Heart left ventricle (tissue), 16 donors: ENCODE data around the gene ADGRB3. TPM values are rescaled to one million over a fixed set of nuclear protein-coding genes. Genes with fewer than 3 reads are reported as not detected.

Source experiments
- ATAC-seq, 4 donors: fragments of 200-7000 bp; cut with Tn5 transposase; one replicate each; pipeline ENCODE4 v1.9.1; 2020 to 2022; ENCODE audit warnings: moderate library complexity in 4 of 4, mild to moderate bottlenecking in 3 of 4, moderate number of reproducible peaks in 1 of 4
- DNase-seq, 5 donors: peaks; one replicate each; pipeline ENCODE4 v3.0.0-alpha.2; 2020
- H3K27ac ChIP-seq, 12 donors: fragments of 200-600 bp; sonication (generic) in 4 of 12; one replicate each; pipeline versions ENCODE4 v1.5.0 to v1.8.0; 2016 to 2022; ENCODE audit warnings: mild to moderate bottlenecking in 2 of 12
- H3K27me3 ChIP-seq, 9 donors: fragments of 200-600 bp; sonication (generic) in 2 of 9; one replicate each; pipeline versions ENCODE4 v1.5.1 to v1.8.0; 2016 to 2022; ENCODE audit warnings: mild to moderate bottlenecking in 3 of 9
- H3K36me3 ChIP-seq, 9 donors: fragments of 200-600 bp; sonication (generic) in 2 of 9; one replicate each; pipeline versions ENCODE4 v1.5.0 to v1.8.0; 2018 to 2022; ENCODE audit warnings: mild to moderate bottlenecking in 2 of 9
- H3K4me1 ChIP-seq, 12 donors: fragments of 200-600 bp; sonication (generic) in 4 of 12; one replicate each; pipeline versions ENCODE4 v1.5.0 to v1.8.0; 2016 to 2022; ENCODE audit warnings: mild to moderate bottlenecking in 3 of 12
- H3K4me3 ChIP-seq, 12 donors: fragments of 200-600 bp; sonication (generic) in 4 of 12; one replicate each; pipeline versions ENCODE4 v1.5.0 to v1.8.0; 2017 to 2022; ENCODE audit warnings: mild to moderate bottlenecking in 9 of 12, moderate library complexity in 4 of 12
- H3K9me3 ChIP-seq, 12 donors: fragments of 200-600 bp; sonication (generic) in 4 of 12; one replicate each; pipeline versions ENCODE4 v1.5.0 to v1.8.0; 2016 to 2022; ENCODE audit warnings: mild to moderate bottlenecking in 1 of 12
- POLR2A ChIP-seq, 2 donors: fragments of 450-650 bp; IDR thresholded peaks; one replicate each; pipeline ENCODE4 v1.6.1; 2017; ENCODE audit warnings: antibody characterized with exemption in 2 of 2, mild to moderate bottlenecking in 2 of 2, moderate library complexity in 2 of 2
- WGBS, 4 donors: extraction: QIAGEN DNeasy Blood & Tissue Kit in 2 of 4; methylation state at CpG; one replicate each; pipeline versions ENCODE4 v1.1.5 to v1.1.7; 2013 to 2018; 5-methylcytosine and 5-hydroxymethylcytosine counted together
- intact Hi-C, 10 donors: fragments of 100-400 bp; cut with DNase I; formaldehyde crosslinking; loops; one replicate each; pipeline versions ENCODE4 v1.11.1 to v1.14.2; 2022
- polyA plus RNA-seq, 2 donors: library from polyadenylated mRNA; stranded (reverse); fragments of 200-250 nt; gene quantifications; one replicate each; pipeline ENCODE4 v1.2.3, GENCODE V29; 2013
- total RNA-seq, 9 donors: library from RNA; depleted of rRNA in 2 of 9; stranded (reverse); fragments of >200 nt in 2 of 9; fragmentation: NEBNext Ultra II Directional in 3 of 9; extraction: Animal tissue kit (Norgen Biotek cat#: 25700) in 3 of 9; gene quantifications; one replicate each; pipeline versions ENCODE4 v1.1.0 to v1.2.4, GENCODE V29; 2016 to 2023
- TF ChIP-seq, protein P1 (sequence below), 12 donors: fragments of 200-600 bp; sonication (generic) in 4 of 12; IDR thresholded peaks; one replicate each; pipeline versions ENCODE4 v1.5.0 to v1.8.0; 2018 to 2022; ENCODE audit warnings: antibody characterized with exemption in 12 of 12, mild to moderate bottlenecking in 5 of 12
- donor health status: ischemic (EF 13 %, LVEDD 7.1; RV severe dilation, severe dysfunction).
- donor health status: healthy with polysubstance abuse.
- donor health status: DM: no; HTN: yes; CAD: no.
- donor health status: DM: no; HTN: no; CAD: no.
- donor health status: ischemic (EF 25% LVEDD 6.9; RV normal size, moderate dysfunction).
- donor health status: ischemic (EF 25% LVEDD 5.7; RV mildly dilated, moderate dysfunction).
- donor health status: healthy.
- donor health status: DM: yes; HTN: yes; CAD: no.
- donor health status: ischemic (EF 35%, LVEDD 5.7; RV mildly dilated, moderate dysfunction).
- donor health status: nonischemic (EF 11% LVEDD 7.7; RV severe dilation, severe dysfunction).
- donor health status: DM: yes; HTN: yes; CAD: no.
- donor health status: PGD.
- donor health status: ischemic (EF 29% LVEDD 5.4; RV normal size, mild dysfunction).
- donor health status: nonischemic (EF 23%, LVEDD 6.1; RV moderate dilation, normal function).

The ADGRB3 gene
- total and polyA plus RNA-seq, 11 donors: 0.51 to 2.5 (median 1.1) TPM

DNA sequence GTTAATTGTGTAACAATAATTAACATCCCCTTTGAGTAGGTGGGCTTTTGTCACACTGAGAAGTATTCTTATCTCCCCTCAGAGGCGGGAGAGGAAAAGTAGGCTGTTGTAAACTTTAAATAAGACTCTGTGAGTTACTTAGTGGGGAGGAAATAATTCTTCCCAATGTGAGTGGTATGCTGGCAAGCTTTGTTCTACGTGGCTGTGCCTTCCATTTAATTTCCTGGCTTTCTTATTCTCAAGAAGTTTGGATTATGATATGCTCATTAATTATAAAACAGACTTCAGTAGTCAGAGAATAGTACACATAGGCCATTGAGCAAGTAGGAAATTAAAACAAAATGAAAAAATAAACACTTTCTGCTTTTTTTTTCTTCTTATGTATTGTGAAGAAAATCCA is 19.1 kb downstream of the ADGRB3 start:
- no peak for DNase-seq
- Histone ChIP-seq H3K27ac (peak overlapping the region in 2 of 12 donors; percentile 2 to 9), H3K4me3 (no peak overlapping the region), H3K27me3 (no peaks in the 10 kb centered on the region), H3K9me3 (no peaks in the 10 kb centered on the region), H3K36me3 (no peaks in the 10 kb centered on the region), H3K4me1 (peaks cover 0 to 14% (median 0%) of the 10 kb centered on the region in 12 donors)
- intact Hi-C loops: loop anchor here in 1 of 10 donors (10.0 kb wide), 1 partner anchor 61 kb away; no protein-coding TSS in a partner anchor
- 35 to 52% (median 47%) methylated on average over 2 of the region's 2 CpGs for WGBS, 4 donors
- TF ChIP-seq, protein P1, sequence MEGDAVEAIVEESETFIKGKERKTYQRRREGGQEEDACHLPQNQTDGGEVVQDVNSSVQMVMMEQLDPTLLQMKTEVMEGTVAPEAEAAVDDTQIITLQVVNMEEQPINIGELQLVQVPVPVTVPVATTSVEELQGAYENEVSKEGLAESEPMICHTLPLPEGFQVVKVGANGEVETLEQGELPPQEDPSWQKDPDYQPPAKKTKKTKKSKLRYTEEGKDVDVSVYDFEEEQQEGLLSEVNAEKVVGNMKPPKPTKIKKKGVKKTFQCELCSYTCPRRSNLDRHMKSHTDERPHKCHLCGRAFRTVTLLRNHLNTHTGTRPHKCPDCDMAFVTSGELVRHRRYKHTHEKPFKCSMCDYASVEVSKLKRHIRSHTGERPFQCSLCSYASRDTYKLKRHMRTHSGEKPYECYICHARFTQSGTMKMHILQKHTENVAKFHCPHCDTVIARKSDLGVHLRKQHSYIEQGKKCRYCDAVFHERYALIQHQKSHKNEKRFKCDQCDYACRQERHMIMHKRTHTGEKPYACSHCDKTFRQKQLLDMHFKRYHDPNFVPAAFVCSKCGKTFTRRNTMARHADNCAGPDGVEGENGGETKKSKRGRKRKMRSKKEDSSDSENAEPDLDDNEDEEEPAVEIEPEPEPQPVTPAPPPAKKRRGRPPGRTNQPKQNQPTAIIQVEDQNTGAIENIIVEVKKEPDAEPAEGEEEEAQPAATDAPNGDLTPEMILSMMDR (IDR thresholded peaks at IDR 0.05): no peak
- TF ChIP-seq POLR2A (IDR thresholded peaks at IDR 0.05): no peak
- ATAC-seq: no peak

DNA sequence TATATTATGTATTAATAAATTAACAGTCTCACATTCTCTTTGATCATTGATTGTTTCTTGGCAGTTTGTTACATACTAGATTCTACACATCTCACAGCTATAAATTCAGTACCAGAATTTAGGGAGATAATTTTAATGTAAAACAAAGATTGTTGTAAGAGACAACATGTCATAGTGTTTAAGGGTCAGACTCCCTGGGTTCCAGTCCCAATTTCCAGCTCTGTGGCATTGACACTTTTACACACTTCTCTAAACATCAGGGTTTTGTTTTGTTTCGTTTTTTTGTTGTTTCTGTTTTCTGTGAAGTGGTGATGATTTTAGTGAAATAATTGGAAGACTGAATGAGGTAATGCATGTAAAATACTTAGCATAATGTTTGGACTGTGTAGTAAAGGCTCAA is 19.9 kb downstream of the ADGRB3 start:
- intact Hi-C loops: loop anchor here in 1 of 10 donors (10.0 kb wide), 1 partner anchor 60 kb away; no protein-coding TSS in a partner anchor
- H3K9me3 ChIP-seq: no peaks in the 10 kb centered on the region
- H3K27ac ChIP-seq: no peak overlapping the region
- no peak for DNase-seq
- ATAC-seq: no peak
- H3K36me3 ChIP-seq: no peaks in the 10 kb centered on the region
- TF ChIP-seq, protein P1 (IDR thresholded peaks at IDR 0.05): no peak
- no peak for TF ChIP-seq POLR2A (IDR thresholded peaks at IDR 0.05)
- no peaks in the 10 kb centered on the region for H3K27me3 ChIP-seq
- peaks cover 0 to 14% (median 0%) of the 10 kb centered on the region in 12 donors for H3K4me1 ChIP-seq
- no peak overlapping the region for H3K4me3 ChIP-seq
- 48 to 77% (median 62%) methylated on average over 1 of the region's 1 CpG for WGBS, 4 donors

DNA sequence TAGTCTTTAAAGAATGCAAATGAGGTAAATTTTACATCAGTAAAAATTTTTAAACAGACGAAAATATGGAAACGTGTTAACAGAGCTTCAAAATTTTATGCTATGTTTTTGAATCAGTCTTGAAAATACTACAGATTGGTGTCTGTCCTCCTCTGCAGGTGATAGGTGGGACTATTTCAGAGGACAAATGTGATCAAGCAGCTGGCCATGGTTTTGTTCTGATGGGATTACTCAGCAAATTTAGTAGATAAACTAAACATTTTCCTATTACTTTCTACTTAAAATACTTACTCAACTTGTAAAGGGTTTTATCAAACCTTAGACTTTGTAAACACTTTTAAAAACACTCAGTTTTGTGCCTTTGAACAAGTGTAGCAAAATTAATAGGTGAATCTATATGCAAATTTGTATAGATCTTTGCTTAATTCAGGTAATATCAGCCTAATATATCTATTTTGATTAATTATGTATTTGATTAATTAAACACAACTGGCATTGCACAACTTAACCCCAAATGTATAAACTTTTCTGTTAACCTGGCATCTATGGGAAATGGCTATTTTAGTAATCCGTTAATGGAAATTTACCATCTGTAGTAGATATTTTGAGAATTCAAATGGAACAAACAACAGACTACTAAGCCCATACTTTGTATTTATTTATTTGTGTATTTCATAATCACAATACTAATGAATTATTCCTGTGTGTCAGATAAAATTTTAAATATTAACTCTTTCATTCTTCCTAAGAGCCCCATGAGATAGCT is 22.5 kb downstream of the ADGRB3 start:
- H3K4me3 ChIP-seq: no peak overlapping the region
- peak overlapping the region in 2 of 12 donors; percentile 9 for H3K27ac ChIP-seq

DNA sequence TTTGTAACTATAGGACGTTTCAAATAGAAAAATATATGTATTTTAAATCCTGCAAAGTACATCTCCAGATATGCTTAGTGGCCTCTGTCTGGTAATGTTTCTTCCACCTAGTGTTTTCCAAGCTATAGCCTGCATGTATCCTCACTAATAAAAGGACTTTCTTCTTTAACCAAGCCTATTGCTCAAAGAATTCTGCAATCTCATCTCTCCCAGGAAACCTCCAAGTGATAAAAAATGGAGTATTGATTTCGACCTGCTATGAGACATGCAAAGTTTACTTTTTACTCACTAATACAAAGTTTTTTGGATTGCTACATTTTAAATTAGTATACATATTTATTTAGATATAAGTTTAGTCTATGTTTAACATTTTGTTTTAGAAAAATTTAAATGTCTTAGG is 23.3 kb downstream of the ADGRB3 start:
- no peak for TF ChIP-seq POLR2A (IDR thresholded peaks at IDR 0.05)
- TF ChIP-seq, protein P1 (IDR thresholded peaks at IDR 0.05): no peak
- 55 to 74% (median 68%) methylated on average over 2 of the region's 2 CpGs for WGBS, 4 donors
- Histone ChIP-seq H3K4me1 (peaks cover 0 to 7% (median 0%) of the 10 kb centered on the region in 12 donors), H3K9me3 (no peaks in the 10 kb centered on the region), H3K27ac (no peak overlapping the region), H3K4me3 (no peak overlapping the region), H3K36me3 (no peaks in the 10 kb centered on the region), H3K27me3 (no peaks in the 10 kb centered on the region)
- no peak for DNase-seq
- no peak for ATAC-seq
- intact Hi-C loops: loop anchor here in 1 of 10 donors (10.0 kb wide), 1 partner anchor 56 kb away; no protein-coding TSS in a partner anchor

More for the DNA sequence above, 22.5 kb downstream of the ADGRB3 start:
- no peak for TF ChIP-seq POLR2A (IDR thresholded peaks at IDR 0.05)
- TF ChIP-seq, protein P1 (IDR thresholded peaks at IDR 0.05): no peak
- intact Hi-C loops: loop anchor here in 1 of 10 donors (10.0 kb wide), 1 partner anchor 57 kb away; no protein-coding TSS in a partner anchor
- Histone ChIP-seq H3K36me3 (no peaks in the 10 kb centered on the region), H3K27me3 (no peaks in the 10 kb centered on the region), H3K4me1 (peaks cover 0 to 7% (median 0%) of the 10 kb centered on the region in 12 donors), H3K9me3 (no peaks in the 10 kb centered on the region)
- ATAC-seq: no peak
- DNase-seq: no peak
- 62 to 72% (median 64%) methylated on average over 3 of the region's 3 CpGs for WGBS, 4 donors
